HCT116 (cell line): ENCODE data around the gene ADAMTS5. TPM values are rescaled to one million over a fixed set of nuclear protein-coding genes. Genes with fewer than 3 reads are reported as not detected.

ENCODE experiments used
- ATAC-seq: fragments of 200-7000 bp; cut with Tn5 transposase; 2 replicates; pipeline ENCODE4 v1.9.1; 2020; ENCODE audit warnings: mild to moderate bottlenecking, moderate library complexity
- BruUV-seq: library from RNA; stranded (reverse); fragments of 400-500 nt; replicated peaks from 2 replicates; lab custom pipeline; 2021; lab: Mats Ljungman, UMichigan
- CTCF ChIA-PET: fragments of 300-600 bp; sonication (Branson Sonifier 250); formaldehyde crosslinking; loops from one replicate; lab custom pipeline; 2021; ENCODE audit warnings: antibody characterized with exemption; lab: Charles Lee
- POLR2A ChIA-PET: fragments of 300-600, 350-600 bp; sonication (Branson Sonifier 250); formaldehyde crosslinking; loops from one replicate; lab custom pipeline; 2021; ENCODE audit warnings: antibody characterized with exemption; lab: Charles Lee
- RAD21 ChIA-PET, 2 experiments: fragments of 300-600 bp; sonication (Branson Sonifier 250); formaldehyde crosslinking; loops; one replicate each; lab custom pipeline; 2023; ENCODE audit warnings: low total read pairs in 2 of 2; ENCODE audit not compliant: uncharacterized antibody in 2 of 2, unreplicated experiment in 2 of 2, low non-redundant PET in 1 of 2; lab: Charles Lee
- DNase-seq: peaks from one replicate; pipeline ENCODE4 v3.0.0-alpha.2; 2010; ENCODE audit warnings: low read depth, low spot score
- H2AFZ ChIP-seq: fragments of 200-600 bp; shearing (Covaris generic), sonication (generic); 2 replicates; pipeline ENCODE4 v1.6.1; 2017; ENCODE audit warnings: low read depth, mixed run types, mixed read lengths, antibody characterized with exemption, low read length; ENCODE audit not compliant: poor library complexity, severe bottlenecking
- H3K27ac ChIP-seq: 2 replicates; pipeline ENCODE4 v1.5.1; 2012; ENCODE audit warnings: low read depth, low read length
- H3K27me3 ChIP-seq: fragments of 200-600 bp; sonication (generic); 2 replicates; pipeline ENCODE4 v1.6.1; 2016; ENCODE audit warnings: mixed run types, low read length, mixed read lengths; ENCODE audit not compliant: insufficient read depth
- H3K36me3 ChIP-seq, 2 experiments: fragments of 200-500 bp in 1 of 2; fragments of 200-600 bp in 1 of 2; sonication (Bioruptor generic) in 1 of 2; sonication (generic) in 1 of 2; 2 replicates each; pipeline versions ENCODE4 v1.5.1 to v1.6.1; 2014 to 2016; ENCODE audit warnings: low read length in 2 of 2, inconsistent platforms in 1 of 2, mixed read lengths in 1 of 2, mixed run types in 1 of 2; ENCODE audit not compliant: insufficient read depth in 2 of 2, control insufficient read depth in 1 of 2
- H3K4me1 ChIP-seq, 2 experiments: fragments of 200-600 bp in 1 of 2; sonication (generic) in 1 of 2; 2 replicates each; pipeline versions ENCODE4 v1.5.1 to v1.6.1; 2012 to 2017; ENCODE audit warnings: low read length in 2 of 2, inconsistent platforms in 1 of 2, mild to moderate bottlenecking in 1 of 2, mixed read lengths in 1 of 2, mixed run types in 1 of 2, moderate library complexity in 1 of 2; ENCODE audit not compliant: insufficient read depth in 2 of 2, control insufficient read depth in 1 of 2
- H3K4me2 ChIP-seq: fragments of 200-600 bp; sonication (generic); 2 replicates; pipeline ENCODE4 v1.6.1; 2017; ENCODE audit warnings: mixed run types, low read length, mixed read lengths
- H3K4me3 ChIP-seq, 2 experiments: fragments of 200-600 bp in 1 of 2; sonication (generic) in 1 of 2; replicated peaks in 1 of 2; 2 replicates each; pipeline ENCODE4 v1.5.1; 2011 to 2016; ENCODE audit warnings: low read length in 2 of 2, control low read depth in 1 of 2, low read depth in 1 of 2, mild to moderate bottlenecking in 1 of 2, mixed read lengths in 1 of 2, mixed run types in 1 of 2
- H3K79me2 ChIP-seq: fragments of 200-600 bp; sonication (generic); 2 replicates; pipeline ENCODE4 v1.6.1; 2017; ENCODE audit warnings: mild to moderate bottlenecking, mixed run types, low read length, moderate library complexity, mixed read lengths; ENCODE audit not compliant: insufficient read depth
- H3K9ac ChIP-seq: fragments of 200-600 bp; sonication (generic); 2 replicates; pipeline ENCODE4 v1.6.1; 2016; ENCODE audit warnings: low read length, mixed read lengths
- H3K9me2 ChIP-seq: fragments of 200-600 bp; sonication (generic), shearing (Covaris generic); 2 replicates; pipeline ENCODE4 v1.6.1; 2017; ENCODE audit warnings: mixed run types, mild to moderate bottlenecking, moderate library complexity; ENCODE audit not compliant: insufficient read depth
- H3K9me3 ChIP-seq, 2 experiments: fragments of 200-500 bp in 1 of 2; fragments of 200-600 bp in 1 of 2; sonication (Bioruptor generic) in 1 of 2; sonication (generic) in 1 of 2; 2 replicates each; pipeline ENCODE4 v1.6.1; 2014 to 2017; ENCODE audit warnings: low read length in 2 of 2, mixed read lengths in 2 of 2, inconsistent platforms in 1 of 2, low read depth in 1 of 2, mild to moderate bottlenecking in 1 of 2, mixed run types in 1 of 2, moderate library complexity in 1 of 2; ENCODE audit not compliant: control insufficient read depth in 1 of 2, insufficient read depth in 1 of 2
- H4K20me1 ChIP-seq: fragments of 200-600 bp; sonication (generic), shearing (Covaris generic); 2 replicates; pipeline ENCODE4 v1.6.1; 2017; ENCODE audit warnings: mixed run types, mild to moderate bottlenecking, moderate library complexity; ENCODE audit not compliant: insufficient read depth
- EZH2phosphoT487 ChIP-seq: fragments of 200-600 bp; IDR thresholded peaks from 2 replicates; pipeline ENCODE4 v1.6.1; 2018; ENCODE audit warnings: antibody characterized with exemption, borderline replicate concordance
- POLR2A ChIP-seq: IDR thresholded peaks from 2 replicates; pipeline ENCODE4 v1.7.0; 2011; ENCODE audit warnings: borderline replicate concordance; ENCODE audit not compliant: insufficient read depth, insufficient read length; ENCODE audit errors: extremely low read depth
- POLR2AphosphoS5 ChIP-seq: IDR thresholded peaks from 2 replicates; pipeline ENCODE4 v1.6.1; 2011; ENCODE audit warnings: mild to moderate bottlenecking, low read depth, low read length, moderate library complexity
- RAD21 ChIP-seq: IDR thresholded peaks from 2 replicates; pipeline ENCODE4 v1.6.1; 2012; ENCODE audit warnings: low read depth, mild to moderate bottlenecking
- SIN3A ChIP-seq: IDR thresholded peaks from 2 replicates; pipeline ENCODE4 v1.6.1; 2012; ENCODE audit warnings: low read depth
- TCF7L2 ChIP-seq: IDR thresholded peaks from 2 replicates; pipeline ENCODE4 v1.7.0; 2011; ENCODE audit warnings: borderline replicate concordance, inconsistent platforms; ENCODE audit not compliant: insufficient read depth, insufficient read length; ENCODE audit errors: extremely low read depth
- YY1 ChIP-seq: IDR thresholded peaks from 2 replicates; pipeline ENCODE4 v1.6.1; 2011; ENCODE audit warnings: low read length, low read depth, moderate library complexity, mild to moderate bottlenecking; ENCODE audit not compliant: insufficient replicate concordance; ENCODE audit errors: extremely low read depth
- intact Hi-C: fragments of 100-400 bp; cut with micrococcal nuclease; formaldehyde crosslinking; loops from 2 replicates; pipeline ENCODE4 v1.10.0; 2022
- total RNA-seq: library from RNA; stranded (reverse); gene quantifications from one replicate; pipeline ENCODE4 v1.2.1, GENCODE V29; 2021; ENCODE audit not compliant: unreplicated experiment
- TF ChIP-seq, protein P1 (sequence below): IDR thresholded peaks from 2 replicates; pipeline ENCODE4 v1.6.1; 2012
- TF ChIP-seq, protein P2 (sequence below), 3 experiments: fragments of 200-600 bp in 1 of 3; sonication (generic) in 1 of 3; IDR thresholded peaks in 2 of 3; conservative IDR thresholded peaks in 1 of 3; 2 replicates each; pipeline ENCODE4 v1.5.1; 2012 to 2017; ENCODE audit warnings: low read depth in 2 of 3, low read length in 2 of 3, antibody characterized with exemption in 1 of 3, borderline replicate concordance in 1 of 3, control low read depth in 1 of 3, mild to moderate bottlenecking in 1 of 3, mixed read lengths in 1 of 3, mixed run types in 1 of 3, moderate library complexity in 1 of 3; ENCODE audit not compliant: insufficient read depth in 1 of 3

The ADAMTS5 gene
- total RNA-seq, 1 experiment from 2014 or later, result 0.02 TPM

- ATAC-seq, result no peak
- ChIA-PET POLR2A (no interaction called here), CTCF (no interaction called here), RAD21 (no interaction called here)
- Histone ChIP-seq H3K36me3 (no peaks in the 10 kb centered on the region), H3K79me2 (no peaks in the 10 kb centered on the region), H3K4me1 (no peaks in the 10 kb centered on the region), H4K20me1 (no peaks in the 10 kb centered on the region), H3K9ac (no peak overlapping the region), H2AFZ (no peak overlapping the region), H3K4me3 (no peak overlapping the region), H3K9me3 (peaks cover 10 to 20% of the 10 kb centered on the region in 2 experiments; a peak in 2 of 4 replicates), H3K9me2 (no peaks in the 10 kb centered on the region), H3K4me2 (no peak overlapping the region), H3K27me3 (no peaks in the 10 kb centered on the region), H3K27ac (no peak overlapping the region)
- intact Hi-C loops, result no loop called here
- DNase-seq, result no peak
- BruUV-seq, result no TSS peak
- TF ChIP-seq TCF7L2, result no peak
- TF ChIP-seq SIN3A, result no peak
- TF ChIP-seq EZH2phosphoT487, result no peak
- no peak for TF ChIP-seq YY1
- TF ChIP-seq, protein P1, sequence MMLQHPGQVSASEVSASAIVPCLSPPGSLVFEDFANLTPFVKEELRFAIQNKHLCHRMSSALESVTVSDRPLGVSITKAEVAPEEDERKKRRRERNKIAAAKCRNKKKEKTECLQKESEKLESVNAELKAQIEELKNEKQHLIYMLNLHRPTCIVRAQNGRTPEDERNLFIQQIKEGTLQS, result no peak
- TF ChIP-seq, protein P2, sequence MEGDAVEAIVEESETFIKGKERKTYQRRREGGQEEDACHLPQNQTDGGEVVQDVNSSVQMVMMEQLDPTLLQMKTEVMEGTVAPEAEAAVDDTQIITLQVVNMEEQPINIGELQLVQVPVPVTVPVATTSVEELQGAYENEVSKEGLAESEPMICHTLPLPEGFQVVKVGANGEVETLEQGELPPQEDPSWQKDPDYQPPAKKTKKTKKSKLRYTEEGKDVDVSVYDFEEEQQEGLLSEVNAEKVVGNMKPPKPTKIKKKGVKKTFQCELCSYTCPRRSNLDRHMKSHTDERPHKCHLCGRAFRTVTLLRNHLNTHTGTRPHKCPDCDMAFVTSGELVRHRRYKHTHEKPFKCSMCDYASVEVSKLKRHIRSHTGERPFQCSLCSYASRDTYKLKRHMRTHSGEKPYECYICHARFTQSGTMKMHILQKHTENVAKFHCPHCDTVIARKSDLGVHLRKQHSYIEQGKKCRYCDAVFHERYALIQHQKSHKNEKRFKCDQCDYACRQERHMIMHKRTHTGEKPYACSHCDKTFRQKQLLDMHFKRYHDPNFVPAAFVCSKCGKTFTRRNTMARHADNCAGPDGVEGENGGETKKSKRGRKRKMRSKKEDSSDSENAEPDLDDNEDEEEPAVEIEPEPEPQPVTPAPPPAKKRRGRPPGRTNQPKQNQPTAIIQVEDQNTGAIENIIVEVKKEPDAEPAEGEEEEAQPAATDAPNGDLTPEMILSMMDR (IDR thresholded peaks at IDR 0.05 in 2 of 3, conservative IDR thresholded peaks at IDR 0.05 in 1 of 3; ENCODE audit: borderline replicate concordance in 1 of 3, insufficient read depth in 1 of 3, low read depth in 2 of 3, low read length in 2 of 3), result no peak
- no peak for TF ChIP-seq RAD21
- TF ChIP-seq POLR2A, result no peak
- TF ChIP-seq POLR2AphosphoS5, result no peak
Observed at GRCh38 chr21:26909972-26910371, 56.9 kb downstream of the ADAMTS5 start.
